CD4-positive, alpha-beta T cell treated with Interleukin-17A for 1 hour (primary cell): ENCODE data around the gene AP5M1.
A peak's percentile ranks its signal among the peaks of the same experiment; 100 is the strongest.
"Not testable (repeated sequence)": the region's sequence is repeated elsewhere in the genome, so short reads cannot be mapped to it uniquely, and the experiment has no call there.

Experiments used
- DNase-seq: peaks from one replicate; pipeline ENCODE4 v3.0.0-alpha.2; 2020

AP5M1 gene

DNA sequence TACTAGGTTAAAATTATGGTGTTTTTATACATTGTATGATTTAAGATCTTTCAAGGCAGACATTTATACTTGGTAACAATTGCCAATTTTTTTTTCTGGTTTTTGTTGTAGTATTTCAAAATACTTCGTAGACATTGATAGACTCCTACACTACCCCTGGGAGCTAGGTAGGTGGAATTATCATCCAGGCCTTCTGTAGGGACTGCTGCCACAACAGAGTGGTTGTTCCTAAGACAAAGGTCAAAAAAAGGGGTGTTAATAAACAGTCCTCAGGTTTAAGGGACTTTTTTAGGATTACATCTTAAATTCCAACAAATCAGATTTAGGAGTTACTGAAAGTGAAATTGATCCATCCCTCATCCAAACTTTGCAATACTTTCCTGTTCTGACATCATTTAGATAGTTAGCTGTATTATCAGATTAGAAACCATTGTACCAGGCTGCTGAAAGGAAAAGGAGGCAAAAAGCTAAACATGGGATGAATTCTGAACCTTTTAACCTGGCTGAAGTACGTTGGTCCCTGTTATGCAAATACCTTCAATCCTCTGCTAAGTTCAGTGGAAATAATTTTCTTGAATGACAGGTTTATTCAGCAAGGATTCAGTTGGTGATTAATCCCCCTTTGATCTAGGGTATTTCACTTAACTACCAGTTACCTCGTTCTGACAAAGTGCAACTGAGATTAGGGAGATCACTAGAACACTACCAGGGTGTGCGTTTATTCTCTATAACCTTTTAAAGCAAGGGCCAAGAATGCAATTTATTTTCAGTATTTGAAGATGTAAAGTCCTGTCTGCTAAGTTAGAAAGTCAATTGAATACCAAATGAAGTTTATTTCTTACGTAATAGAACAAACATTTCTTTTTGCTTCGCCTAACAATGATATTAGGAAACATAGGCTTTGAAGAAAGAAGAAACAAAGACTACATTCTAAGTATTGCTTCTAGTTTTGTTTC is 23.2 kb downstream of the AP5M1 start:
- no peak for DNase-seq

DNA sequence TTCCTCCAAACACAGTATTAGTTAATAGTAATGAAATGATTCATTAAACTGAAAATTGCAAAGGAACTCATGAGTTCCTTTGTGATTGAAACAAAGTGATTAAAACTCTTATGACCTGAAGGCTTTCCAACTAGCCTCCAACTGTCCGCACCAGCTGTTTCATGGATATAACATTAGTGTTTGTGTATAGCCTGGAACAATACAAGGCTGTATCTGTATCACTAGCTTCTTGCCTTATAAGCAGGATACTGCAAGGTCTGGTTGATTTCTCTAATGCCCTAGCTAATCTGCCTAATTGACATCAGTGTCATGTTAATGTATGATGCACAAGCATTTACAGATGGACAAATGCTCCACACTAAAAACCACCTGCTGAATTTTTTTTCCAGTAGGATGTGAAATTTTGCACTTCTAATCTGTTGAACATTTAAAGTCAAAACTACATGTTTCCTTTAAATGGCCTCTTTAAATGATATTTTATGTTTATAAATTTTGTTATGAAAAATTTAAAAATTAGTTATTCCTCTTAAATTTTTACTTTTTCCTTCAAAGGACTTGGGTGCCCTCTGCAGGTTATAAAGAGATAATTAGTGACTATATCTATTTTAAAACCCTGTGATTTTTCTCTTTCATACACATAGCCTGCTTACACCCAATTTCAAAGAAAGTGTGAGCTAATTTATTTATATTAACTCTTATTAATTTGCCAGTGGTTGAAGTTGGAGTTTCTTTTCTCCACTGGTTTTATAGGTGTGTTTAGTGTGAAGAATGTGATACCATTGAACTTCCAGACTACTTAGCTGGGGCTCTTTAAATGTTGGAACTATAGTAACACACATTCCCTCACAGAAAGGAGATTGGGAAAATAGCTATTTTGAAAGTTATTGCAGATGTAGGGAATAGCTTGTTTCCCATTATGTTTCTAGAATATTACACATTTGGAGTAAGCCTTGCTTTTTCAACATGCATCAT is 25.4 kb downstream of the AP5M1 start:
- DNase-seq = no peak

GRCh38 chr14:57295239-57295638 is 26.5 kb downstream of the AP5M1 start:
- no peak for DNase-seq

DNA sequence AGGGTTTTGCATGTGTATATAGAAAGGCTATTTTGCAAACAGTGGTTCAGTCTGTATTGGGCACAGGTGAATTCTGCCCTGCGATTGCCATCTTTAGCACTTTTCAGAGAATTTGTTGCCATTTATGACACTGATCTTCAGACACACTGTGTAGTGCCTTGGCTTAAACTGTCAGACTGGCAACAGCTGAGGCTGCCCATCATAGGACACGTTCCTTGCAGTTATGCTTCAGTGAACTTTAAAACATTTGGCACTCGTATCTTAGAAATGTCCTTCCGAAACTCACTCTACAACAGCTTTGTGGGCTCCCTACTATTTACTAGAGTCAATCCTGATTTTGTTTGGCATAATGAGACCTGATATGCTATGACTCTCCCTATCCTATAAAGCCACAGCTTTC is 29.1 kb downstream of the AP5M1 start:
- no peak for DNase-seq

- DNase-seq = no peak
Observed at GRCh38 chr14:57299511-57299910, 30.7 kb downstream of the AP5M1 start.

- no peak for DNase-seq
Observed at GRCh38 chr14:57302883-57303282, 34.1 kb downstream of the AP5M1 start.

DNA sequence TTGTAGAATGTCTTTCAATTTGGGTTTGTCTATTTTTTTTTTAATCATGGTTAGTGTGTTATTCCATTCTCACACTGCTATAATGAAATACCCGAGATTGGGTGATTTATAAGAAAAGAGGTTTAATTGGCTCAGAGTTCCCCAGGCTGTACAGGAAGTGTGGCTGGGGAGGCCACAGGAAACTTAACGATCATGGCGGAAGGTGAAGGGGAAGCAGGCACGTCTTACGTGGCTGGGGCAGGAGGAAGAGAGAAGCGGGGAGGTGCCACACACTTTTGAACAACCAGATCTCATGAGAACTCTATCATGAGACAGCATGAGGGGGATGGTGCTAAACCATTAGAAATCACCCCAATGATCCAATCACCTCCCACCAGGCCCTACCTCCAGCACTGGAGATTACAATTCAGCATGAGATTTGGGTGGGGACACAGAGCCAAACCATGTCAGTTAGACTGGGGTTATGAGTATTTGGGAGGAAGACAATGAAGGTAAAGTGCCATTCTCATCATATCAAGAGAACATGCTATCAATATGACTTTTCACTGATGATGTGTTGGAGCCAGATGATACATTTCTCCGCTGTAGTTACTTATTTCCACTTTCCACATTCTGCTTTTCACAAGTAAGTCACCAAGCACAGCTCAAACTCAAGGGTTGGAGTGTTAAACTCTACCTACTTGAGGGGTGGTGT is 45.8 kb downstream of the AP5M1 start:
- DNase-seq = no peak

- peak; percentile 79 for DNase-seq
Observed at GRCh38 chr14:57317248-57317833, 48.6 kb downstream of the AP5M1 start.

DNA sequence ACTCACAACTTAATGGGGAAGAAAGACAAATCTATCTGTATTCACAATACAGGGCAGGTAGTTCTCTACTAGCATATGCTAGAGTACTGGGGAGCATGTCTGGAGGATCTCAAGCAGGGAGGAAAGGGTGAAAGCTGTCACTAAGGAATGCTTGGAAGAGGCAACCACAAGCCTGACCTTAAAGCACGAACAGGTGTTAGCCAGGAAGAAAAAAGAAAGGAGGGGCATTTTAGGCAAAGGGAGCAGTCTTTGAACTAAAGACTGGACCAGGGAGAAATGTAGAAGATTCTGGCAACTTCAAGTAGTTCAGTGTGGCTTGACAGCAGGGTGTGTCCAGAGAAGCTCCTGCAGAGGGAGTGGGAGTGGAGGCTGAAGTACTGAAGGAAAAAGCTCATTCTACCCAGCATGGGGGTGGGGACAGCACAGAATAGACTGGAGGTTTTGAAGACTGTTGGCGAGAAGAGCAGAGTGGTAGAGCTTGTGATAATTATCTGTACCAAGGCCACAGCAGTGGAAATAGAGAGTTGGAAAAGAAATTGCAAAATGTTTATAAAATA is 50.9 kb downstream of the AP5M1 start:
- DNase-seq = no peak

GRCh38 chr14:57323721-57324120 is 55.0 kb downstream of the AP5M1 start:
- DNase-seq = no peak

- no peak for DNase-seq
Observed at GRCh38 chr14:57326253-57326652, 57.5 kb downstream of the AP5M1 start.

GRCh38 chr14:57329833-57330232 is 61.1 kb downstream of the AP5M1 start:
- no peak for DNase-seq

GRCh38 chr14:57332475-57332874 is 63.7 kb downstream of the AP5M1 start:
- not testable (repeated sequence) for DNase-seq

- DNase-seq = not testable (repeated sequence)
Observed at GRCh38 chr14:57333726-57334125, 65.0 kb downstream of the AP5M1 start.

- DNase-seq = not testable (repeated sequence)
Observed at GRCh38 chr14:57343545-57344297, 75.0 kb downstream of the AP5M1 start.

DNA sequence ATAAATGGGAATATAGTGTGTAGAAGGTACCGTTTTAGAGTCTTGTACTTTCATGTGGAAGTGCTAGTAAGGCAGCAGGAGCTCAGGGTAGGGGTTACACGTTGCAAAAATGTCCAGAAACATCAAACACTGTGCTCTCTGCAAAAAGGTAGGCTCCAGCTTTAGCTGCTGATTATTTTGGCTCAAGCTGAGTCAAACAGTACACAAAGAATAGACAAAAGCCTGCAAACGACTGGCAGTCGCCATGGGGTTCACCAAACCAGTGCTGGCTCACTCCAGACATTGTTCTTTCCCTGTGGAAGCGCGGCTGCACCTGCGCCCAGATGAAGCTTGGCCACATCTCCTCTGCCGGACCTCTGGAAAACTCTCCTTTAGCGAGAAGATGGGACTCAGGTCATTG is 76.3 kb downstream of the AP5M1 start:
- DNase-seq = no peak

DNA sequence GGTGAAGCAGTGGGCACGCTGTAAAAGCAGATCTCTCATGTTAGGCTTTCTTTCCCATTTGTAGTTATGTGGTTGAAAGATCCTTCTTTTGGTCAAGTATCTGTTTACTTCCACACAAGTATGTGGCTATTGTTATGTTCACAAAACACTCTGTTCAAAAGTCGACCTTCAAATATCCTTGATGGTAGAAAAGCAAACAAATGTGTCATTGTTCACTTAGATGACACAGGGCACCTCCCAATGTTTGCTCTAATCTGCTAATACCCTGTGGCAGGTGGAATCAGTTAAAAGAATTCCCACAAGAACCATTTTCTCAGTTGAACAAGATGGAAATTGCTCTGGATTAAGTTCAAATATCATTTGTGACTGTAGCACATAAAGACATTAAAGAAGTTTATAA is 78.0 kb downstream of the AP5M1 start:
- DNase-seq = no peak
